Pancreas (tissue), 10 donors: ENCODE results near the gene ITSN1. TPM values are rescaled to one million over a fixed set of nuclear protein-coding genes. Genes with fewer than 3 reads are reported as not detected.
"Not testable (repeated sequence)": the region's sequence is repeated elsewhere in the genome, so short reads cannot be mapped to it uniquely, and the experiment has no call there.

Experiments
- ATAC-seq, 4 donors: fragments of 200-7000 bp; cut with Tn5 transposase; one replicate each; pipeline versions ENCODE4 v1.8.0 to v1.9.1; 2020; ENCODE audit warnings: mild to moderate bottlenecking in 4 of 4, moderate library complexity in 4 of 4
- DNase-seq, 6 donors: peaks; one replicate each; pipeline ENCODE4 v3.0.0-alpha.2; 2020
- FAIRE-seq: peaks from 2 replicates; lab custom pipeline; 2012; peaks lifted over from hg19 to GRCh38; lab: Jason Lieb, UNC
- H3K27ac ChIP-seq, 4 donors: fragments of 200-600 bp; sonication (generic); 1 replicate in 3 of 4; 2 replicates in 1 of 4; pipeline versions ENCODE4 v1.5.0 to v1.8.0; 2020
- H3K27me3 ChIP-seq, 4 donors: fragments of 200-600 bp; one replicate each; pipeline ENCODE4 v1.8.0; 2021
- H3K36me3 ChIP-seq, 3 donors: fragments of 200-600 bp; sonication (generic) in 1 of 3; one replicate each; pipeline versions ENCODE4 v1.5.0 to v1.8.0; 2020 to 2021
- H3K4me1 ChIP-seq, 3 donors: fragments of 200-600 bp; one replicate each; pipeline ENCODE4 v1.8.0; 2021
- H3K4me3 ChIP-seq, 4 donors: fragments of 200-600 bp; sonication (generic) in 2 of 4; one replicate each; pipeline versions ENCODE4 v1.5.0 to v1.8.0; 2020 to 2021
- H3K9me3 ChIP-seq, 4 donors: fragments of 200-600 bp; one replicate each; pipeline ENCODE4 v1.8.0; 2021
- CTCF ChIP-seq, 4 donors: fragments of 200-600 bp; sonication (generic) in 3 of 4; IDR thresholded peaks; one replicate each; pipeline versions ENCODE4 v1.5.0 to v1.8.0; 2021; ENCODE audit warnings: antibody characterized with exemption in 4 of 4
- WGBS, 2 donors: extraction: QIAGEN DNeasy Blood & Tissue Kit; methylation state at CpG; one replicate each; pipeline ENCODE4 v1.1.7; 2013; 5-methylcytosine and 5-hydroxymethylcytosine counted together
- intact Hi-C, 3 donors: fragments of 100-400 bp; cut with DNase I; formaldehyde crosslinking; loops; one replicate each; pipeline versions ENCODE4 v1.11.1 to v1.14.2; 2022
- polyA plus RNA-seq, 2 donors: library from polyadenylated mRNA; stranded (reverse); fragments of 200-250 nt; gene quantifications; one replicate each; pipeline ENCODE4 v1.2.3, GENCODE V29; 2013
- total RNA-seq, 6 donors: library from RNA; stranded (reverse); fragmentation: NEBNext Ultra II Directional in 4 of 6; extraction: Animal tissue kit (Norgen Biotek cat#: 25700) in 4 of 6; gene quantifications; one replicate each; pipeline versions ENCODE4 v1.2.1 to v1.2.4, GENCODE V29; 2021 to 2023
- donor health status: healthy with polysubstance abuse.
- donor health status: DM: no; HTN: no; CAD: no; lungs with moderate emphysema.
- donor health status: DM: no; HTN: no; CAD: no.
- donor health status: control.
- donor health status: control.
- donor health status: Bipolar disorder and iron deficiency.
- donor health status: DM: yes; HTN: yes; CAD: no.
- donor health status: DM: no; HTN: no; CAD: no.
- donor health status: DM: no; HTN: no; CAD: no.
- donor health status: DM: yes; HTN: yes; CAD: no.

ITSN1 gene
- total and polyA plus RNA-seq, 8 donors, result 3.5 to 19.4 (median 6.0) TPM

- H3K27me3 ChIP-seq, result no peaks in the 10 kb centered on the region
- H3K4me3 ChIP-seq, result no peak overlapping the region
- no peak for TF ChIP-seq CTCF (IDR thresholded peaks at IDR 0.05)
- H3K4me1 ChIP-seq, result no peaks in the 10 kb centered on the region
- intact Hi-C loops, result no loop called here
- H3K36me3 ChIP-seq, result peaks cover 0 to 8% (median 0%) of the 10 kb centered on the region in 3 donors
- H3K9me3 ChIP-seq, result no peaks in the 10 kb centered on the region
- no peak for ATAC-seq
- WGBS, 2 donors, result 93 to 97% methylated on average over 2 of the region's 2 CpGs
- H3K27ac ChIP-seq, result no peak overlapping the region
- no peak for DNase-seq
- FAIRE-seq, result no peak
Measured at GRCh38 chr21:33618407-33618806, 23.9 kb upstream of the ITSN1 start.

- ATAC-seq (no peak), FAIRE-seq (no peak), DNase-seq (no peak)
- no peak for TF ChIP-seq CTCF (IDR thresholded peaks at IDR 0.05)
- Histone ChIP-seq H3K27me3 (no peaks in the 10 kb centered on the region), H3K9me3 (no peaks in the 10 kb centered on the region), H3K36me3 (peaks cover 0 to 8% (median 0%) of the 10 kb centered on the region in 3 donors), H3K27ac (no peak overlapping the region), H3K4me1 (no peaks in the 10 kb centered on the region), H3K4me3 (no peak overlapping the region)
- intact Hi-C loops, result no loop called here
- WGBS, 2 donors, result 88 to 91% methylated on average over 4 of the region's 4 CpGs
Measured at GRCh38 chr21:33619726-33620125, 22.6 kb upstream of the ITSN1 start.

GRCh38 chr21:33622253-33622652 lies 20.0 kb upstream of the ITSN1 start:
- ATAC-seq (no peak), DNase-seq (no peak), FAIRE-seq (no peak)
- Histone ChIP-seq H3K27ac (no peak overlapping the region), H3K27me3 (no peaks in the 10 kb centered on the region), H3K4me3 (no peak overlapping the region), H3K36me3 (peaks cover 0 to 8% (median 0%) of the 10 kb centered on the region in 3 donors), H3K9me3 (no peaks in the 10 kb centered on the region), H3K4me1 (no peaks in the 10 kb centered on the region)
- TF ChIP-seq CTCF (IDR thresholded peaks at IDR 0.05), result no peak
- intact Hi-C loops, result no loop called here

GRCh38 chr21:33626151-33626550 lies 16.1 kb upstream of the ITSN1 start:
- H3K4me1 ChIP-seq, DNase-seq, H3K27ac ChIP-seq, intact Hi-C loops, FAIRE-seq, H3K36me3 ChIP-seq, H3K4me3 ChIP-seq, H3K27me3 ChIP-seq, ATAC-seq, H3K9me3 ChIP-seq: not testable (repeated sequence)
- 95 to 96% methylated on average over 7 of the region's 7 CpGs for WGBS, 2 donors

GRCh38 chr21:33634254-33634653 lies 8.0 kb upstream of the ITSN1 start:
- H3K9me3 ChIP-seq, result no peaks in the 10 kb centered on the region
- intact Hi-C loops, result no loop called here
- TF ChIP-seq CTCF (IDR thresholded peaks at IDR 0.05), result no peak
- FAIRE-seq, result no peak
- no peaks in the 10 kb centered on the region for H3K27me3 ChIP-seq
- whole genome bisulfite sequencing, 2 donors, result 86 to 87% methylated on average over 2 of the region's 2 CpGs
- H3K27ac ChIP-seq, result no peak overlapping the region
- H3K4me3 ChIP-seq, result no peak overlapping the region
- H3K36me3 ChIP-seq, result no peaks in the 10 kb centered on the region
- no peak for DNase-seq
- no peak for ATAC-seq
- H3K4me1 ChIP-seq, result no peaks in the 10 kb centered on the region
